Epidermal melanocyte (primary cell): ENCODE data around the gene FFAR4.

ENCODE experiments used
- DNase-seq: peaks from one replicate; pipeline ENCODE4 v3.0.0; 2011; ENCODE audit warnings: low spot score; ENCODE audit not compliant: insufficient read length

Gene FFAR4

DNA sequence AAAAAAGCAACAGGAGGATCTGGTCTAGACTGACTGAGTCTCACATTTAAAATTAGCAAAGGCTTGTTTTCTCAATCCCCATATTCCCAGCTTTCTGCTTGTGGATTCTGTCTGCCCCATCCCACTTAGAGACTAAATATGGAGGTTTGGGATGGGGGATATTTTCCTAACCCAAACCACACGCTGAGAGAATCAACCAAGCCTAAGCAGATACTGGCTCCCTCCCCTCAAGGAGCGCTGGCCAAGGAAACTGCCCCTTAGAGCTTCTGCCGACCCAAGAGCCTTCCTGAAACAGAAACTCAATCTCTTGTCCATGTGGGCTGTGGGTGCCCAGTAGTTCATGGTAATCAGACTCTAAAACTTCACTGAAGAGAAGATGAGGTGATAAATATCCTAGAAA lies 3.9 kb downstream of the FFAR4 start:
- DNase-seq = no peak

DNA sequence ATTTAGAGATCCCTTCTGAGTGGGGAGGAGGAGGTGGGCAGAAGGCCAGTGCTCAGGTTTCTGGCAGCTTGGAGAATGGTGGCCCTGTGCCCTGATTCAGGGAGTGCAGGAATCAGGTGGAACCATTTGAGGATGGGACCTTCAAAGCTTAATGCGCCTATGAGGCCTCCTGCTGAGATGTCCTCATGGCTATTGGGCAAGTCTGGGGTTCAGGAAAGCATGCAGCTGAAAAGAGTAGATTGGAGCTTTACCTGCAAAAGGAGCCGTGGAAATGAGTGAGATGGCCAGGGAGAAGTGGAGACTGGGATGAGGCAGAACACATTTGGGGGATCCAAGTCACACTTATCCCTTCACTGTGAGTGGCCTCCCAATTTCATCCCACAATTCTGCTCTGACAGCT lies 6.1 kb downstream of the FFAR4 start:
- no peak for DNase-seq

GRCh38 chr10:93573051-93573909 lies 6.8 kb downstream of the FFAR4 start:
- no peak for DNase-seq

- no peak for DNase-seq
Measured at GRCh38 chr10:93573924-93574323, 7.5 kb downstream of the FFAR4 start.

- DNase-seq = no peak
Measured at GRCh38 chr10:93576888-93577287, 10.4 kb downstream of the FFAR4 start.

- no peak for DNase-seq
Measured at GRCh38 chr10:93577565-93577964, 11.1 kb downstream of the FFAR4 start.

- DNase-seq = no peak
Measured at GRCh38 chr10:93579089-93579488, 12.6 kb downstream of the FFAR4 start.

DNA sequence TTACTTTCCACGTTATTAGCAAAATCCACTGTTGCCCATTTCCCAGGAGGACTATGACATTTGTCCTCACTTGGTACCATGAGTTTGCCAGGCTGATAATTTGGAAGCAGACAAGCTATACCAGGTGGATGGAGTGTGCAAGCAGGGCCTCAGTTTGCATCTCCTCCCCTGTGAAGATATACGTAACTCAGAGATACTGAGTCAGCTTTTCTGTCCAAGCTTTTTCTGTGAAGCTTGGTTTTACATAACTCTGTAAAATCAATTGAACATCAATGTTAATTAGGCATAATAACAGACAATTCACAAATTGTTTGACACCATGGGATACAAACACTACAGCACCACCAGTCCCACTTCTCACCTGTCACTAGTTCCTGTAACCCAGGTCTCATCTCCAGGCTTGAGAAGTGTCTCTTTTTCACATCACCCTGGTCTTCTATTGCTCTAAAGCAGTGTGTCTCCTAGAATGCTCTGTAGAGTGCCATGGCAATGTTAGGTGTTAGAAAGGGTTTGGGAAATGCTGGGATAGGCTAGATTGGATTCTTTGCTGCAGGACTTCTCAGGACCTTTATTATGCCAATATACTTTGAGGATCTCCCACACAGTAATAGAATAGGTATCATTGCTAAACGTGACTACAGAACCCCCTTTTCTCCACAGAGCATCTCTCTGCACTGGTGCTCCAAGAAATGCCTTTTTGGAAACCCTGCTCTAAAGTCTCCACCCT lies 13.7 kb downstream of the FFAR4 start:
- no peak for DNase-seq

DNA sequence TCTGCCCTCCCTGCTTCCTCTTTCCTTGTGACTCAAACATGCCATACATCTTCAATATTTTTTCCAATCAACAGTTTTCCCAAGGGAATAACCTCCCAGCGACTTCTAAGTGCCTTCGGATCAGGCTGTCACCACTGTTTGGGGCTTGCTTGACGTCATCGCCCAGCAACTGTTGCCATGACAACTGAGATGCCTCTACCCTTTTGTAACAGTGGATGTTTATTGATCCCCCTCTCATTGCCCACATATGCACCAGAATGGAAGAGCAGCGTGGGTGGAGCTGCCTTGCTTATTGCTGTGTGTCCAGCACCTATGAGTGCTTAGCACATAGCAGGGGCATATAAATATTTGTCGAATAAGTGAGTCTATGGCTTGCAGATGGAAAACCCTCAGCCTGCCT lies 14.4 kb downstream of the FFAR4 start:
- DNase-seq = no peak

DNA sequence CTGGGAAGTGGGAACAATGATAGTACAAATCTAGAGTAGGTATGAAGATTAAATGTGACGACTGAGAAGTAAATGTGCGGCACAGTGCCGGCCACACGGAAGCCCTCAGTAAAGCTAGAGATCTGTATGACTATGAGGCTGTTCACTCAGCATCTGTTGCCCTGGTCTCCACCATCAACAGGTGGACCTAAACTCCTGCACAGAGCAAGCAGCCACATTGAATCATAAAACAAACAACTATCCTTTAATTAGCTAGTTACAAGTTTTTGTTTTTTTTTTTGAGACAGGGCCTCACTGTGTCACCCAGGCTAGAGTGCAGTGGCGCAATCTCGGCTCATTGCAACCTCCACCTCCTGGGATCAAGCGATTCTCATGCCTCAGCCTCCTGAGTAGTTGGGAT lies 18.0 kb downstream of the FFAR4 start:
- no peak for DNase-seq

DNA sequence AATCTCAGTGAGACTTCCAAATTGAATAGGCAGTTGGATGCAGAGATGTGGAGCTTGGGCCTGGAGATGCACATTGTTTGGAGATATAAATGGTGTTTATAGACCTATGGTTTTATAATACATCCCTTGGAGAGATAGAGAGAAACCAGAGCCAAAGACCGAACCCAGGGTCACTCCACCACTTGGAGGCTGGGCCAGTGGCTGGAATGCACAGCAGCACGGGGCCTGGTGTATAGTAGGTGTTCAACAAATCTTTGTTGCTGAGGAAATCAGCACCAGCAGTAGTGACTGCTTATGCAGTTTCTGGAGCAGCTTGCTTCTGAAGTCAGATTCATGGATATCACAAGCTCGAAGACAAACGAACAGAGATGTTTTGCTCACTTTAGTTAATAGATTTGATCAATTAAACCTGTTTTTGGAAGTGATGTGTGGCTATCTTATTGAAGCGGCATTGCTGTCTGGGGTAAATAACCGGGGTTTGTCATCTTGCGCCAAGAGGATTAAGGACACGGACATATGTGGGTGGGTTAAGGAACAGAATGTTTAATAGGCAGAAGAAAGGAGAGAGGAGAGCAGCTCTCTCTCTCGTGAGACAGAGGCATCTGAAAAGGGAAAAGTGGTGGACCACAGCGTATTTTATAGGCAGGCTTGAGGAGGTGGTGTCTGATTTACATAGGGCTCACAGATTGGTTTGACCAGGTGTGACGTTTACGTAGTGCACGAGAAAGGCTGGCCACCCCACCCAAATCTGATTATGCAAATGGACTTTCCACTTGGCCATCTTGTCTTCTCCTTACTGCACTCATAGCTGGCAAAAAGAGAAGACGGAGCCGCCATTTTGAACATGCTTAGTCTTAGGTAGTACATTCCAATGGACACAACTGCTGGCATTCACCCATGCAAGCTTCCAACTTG lies 23.4 kb downstream of the FFAR4 start:
- DNase-seq = no peak

DNA sequence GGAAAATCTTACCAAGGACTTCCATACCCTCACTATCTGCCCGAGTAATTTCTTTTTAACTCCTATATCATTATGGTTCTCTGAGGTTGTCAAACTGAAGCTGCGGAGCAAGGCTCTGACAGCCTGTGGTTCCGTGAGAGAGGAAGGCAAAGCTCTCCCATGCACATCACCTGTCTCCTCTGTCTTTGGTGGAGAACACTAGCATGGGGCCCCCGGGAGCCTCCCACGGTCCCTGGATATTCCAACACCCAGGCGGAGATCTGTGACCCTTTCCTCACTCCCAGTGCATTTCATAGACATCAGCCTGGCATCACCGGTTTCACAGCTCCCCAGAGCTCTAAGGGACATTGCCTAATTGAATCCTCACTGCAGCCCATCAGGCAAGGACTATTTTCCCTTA lies 24.2 kb downstream of the FFAR4 start:
- DNase-seq = no peak

DNA sequence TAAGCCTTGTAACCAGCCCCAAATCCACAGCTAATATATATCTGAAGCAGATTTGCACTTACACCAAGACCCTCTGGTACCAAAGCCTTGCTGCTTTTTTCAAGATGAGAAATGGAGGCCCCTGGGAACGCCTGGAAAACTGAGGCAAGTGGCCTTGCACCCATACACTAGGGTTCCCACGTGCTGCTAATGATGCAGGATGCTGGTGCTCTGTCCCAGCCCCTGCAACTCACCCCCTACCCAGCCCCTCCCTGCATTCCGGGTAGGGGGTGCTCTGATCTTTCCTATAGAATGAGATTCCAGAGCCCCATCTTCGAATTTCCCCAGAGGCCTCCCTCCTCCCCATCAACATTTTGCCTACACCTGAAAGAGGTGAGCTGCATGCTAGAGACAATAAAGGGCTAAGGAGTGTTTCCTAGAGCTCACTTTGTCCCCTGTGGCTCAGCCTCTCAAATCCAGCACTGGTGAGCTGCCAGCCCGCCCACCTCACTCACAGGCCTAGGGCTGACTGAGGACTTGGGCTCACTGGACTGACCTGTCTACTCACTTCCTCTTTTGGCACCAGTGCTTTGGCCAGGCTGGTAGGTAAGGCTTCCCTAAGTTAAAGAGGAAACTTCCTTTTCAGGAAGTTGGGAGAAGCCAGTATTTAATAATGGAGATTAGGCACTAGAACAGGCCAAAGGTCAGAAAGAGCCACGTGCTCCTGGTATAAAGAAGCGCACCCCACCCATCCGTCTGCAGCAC lies 24.8 kb downstream of the FFAR4 start:
- no peak for DNase-seq

- DNase-seq = no peak
Measured at GRCh38 chr10:93593254-93593653, 26.8 kb downstream of the FFAR4 start.

DNA sequence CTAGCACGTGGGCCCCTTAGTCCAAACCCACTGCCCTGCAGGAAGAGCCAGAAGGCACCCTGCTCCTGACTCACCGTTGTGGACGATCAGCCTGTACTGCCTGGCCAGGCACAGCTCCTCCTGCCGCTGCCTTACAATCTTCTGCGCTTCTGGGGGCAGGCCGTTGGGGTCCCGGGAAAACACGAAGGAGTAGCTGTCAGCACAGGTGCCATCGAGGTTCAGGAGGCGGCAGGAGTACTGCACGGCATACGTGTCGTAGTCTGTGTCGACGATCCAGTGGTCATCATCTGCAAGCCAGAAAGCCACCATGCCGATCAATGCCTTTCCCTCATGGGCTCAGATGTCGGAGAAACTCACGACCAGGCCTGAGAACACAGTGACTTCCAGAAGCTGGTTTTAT lies 27.3 kb downstream of the FFAR4 start:
- no peak for DNase-seq

DNA sequence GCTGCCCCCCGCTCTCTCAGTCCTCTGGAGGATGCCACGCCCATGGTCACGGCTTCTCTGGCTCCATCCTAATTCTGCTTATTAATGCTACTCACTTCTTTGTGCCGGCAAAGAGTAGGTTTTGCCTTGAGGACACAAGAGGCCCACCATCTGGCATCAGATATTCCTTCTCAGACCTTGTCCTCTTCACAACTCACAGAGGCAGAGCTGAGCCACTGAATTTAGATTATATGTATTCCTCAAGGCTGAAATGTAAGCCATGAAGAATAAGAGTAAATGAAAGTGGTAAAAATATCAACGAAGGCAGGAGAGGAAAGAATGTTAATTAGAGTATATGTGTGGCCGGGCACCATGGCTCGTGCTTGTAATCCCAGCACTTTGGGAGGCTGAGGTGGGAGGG lies 28.1 kb downstream of the FFAR4 start:
- DNase-seq = no peak

DNA sequence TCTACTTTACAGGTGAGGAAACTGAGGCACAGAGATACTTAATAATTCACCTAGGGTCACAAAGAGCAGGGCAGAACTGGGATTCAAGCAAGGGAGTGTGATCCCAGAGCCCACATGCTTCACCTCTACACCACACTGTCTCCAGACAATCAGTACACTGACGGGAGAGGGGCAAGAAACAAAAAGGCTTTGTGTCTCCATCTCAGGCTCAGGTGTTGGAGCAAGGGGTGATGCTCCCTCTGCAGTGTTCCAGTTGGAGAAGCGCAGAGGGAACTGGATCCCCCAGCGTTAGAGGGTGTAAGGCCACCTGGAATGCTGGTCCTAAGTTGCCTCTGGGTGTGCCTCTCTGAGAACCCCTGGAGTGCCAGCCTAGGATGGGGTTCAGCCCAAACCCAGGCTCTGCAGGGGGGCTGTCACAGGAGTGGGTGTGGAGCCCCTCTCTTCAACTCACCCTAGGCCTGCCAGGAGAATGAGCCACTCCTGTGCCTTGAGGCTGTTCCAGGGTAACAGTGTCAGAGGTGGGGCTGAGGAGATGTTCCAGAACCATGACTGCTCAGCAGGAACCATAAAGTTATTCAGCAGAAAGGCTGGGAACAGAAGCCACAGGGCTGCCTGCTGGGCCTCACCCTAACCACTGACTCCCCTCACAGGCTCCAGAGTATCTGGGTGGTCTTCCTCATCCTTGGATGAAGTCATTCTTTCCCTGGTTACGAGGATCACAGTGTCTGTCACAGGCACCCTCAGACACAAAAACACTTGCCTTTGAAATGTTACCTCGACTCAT lies 29.1 kb downstream of the FFAR4 start:
- DNase-seq = no peak

- DNase-seq = no peak
Measured at GRCh38 chr10:93596539-93596938, 30.1 kb downstream of the FFAR4 start.

GRCh38 chr10:93597075-93597599 lies 30.7 kb downstream of the FFAR4 start:
- no peak for DNase-seq

GRCh38 chr10:93598157-93598556 lies 31.7 kb downstream of the FFAR4 start:
- DNase-seq = no peak
